GM21619 (cell line): ENCODE measurements around the gene CUL5.
"Not testable (repeated sequence)": the region's sequence is repeated elsewhere in the genome, so short reads cannot be mapped to it uniquely, and the experiment has no call there.

Experiments used
- ATAC-seq: cut with Tn5 transposase; IDR thresholded peaks from one replicate; pipeline ENCODE4 v1.9.1; 2021; ENCODE audit not compliant: unreplicated experiment

The CUL5 gene

GRCh38 chr11:108019870-108020540, 11.3 kb downstream of the CUL5 start:
- no peak for ATAC-seq

- ATAC-seq = peak; percentile 97
Measured at GRCh38 chr11:108025387-108026080, 16.8 kb downstream of the CUL5 start.

GRCh38 chr11:108027057-108027456, 18.4 kb downstream of the CUL5 start:
- no peak for ATAC-seq

GRCh38 chr11:108028822-108029441, 20.2 kb downstream of the CUL5 start:
- not testable (repeated sequence) for ATAC-seq

- ATAC-seq = not testable (repeated sequence)
Measured at GRCh38 chr11:108031604-108032003, 22.9 kb downstream of the CUL5 start.

- no peak for ATAC-seq
Measured at GRCh38 chr11:108032800-108033199, 24.1 kb downstream of the CUL5 start.

- ATAC-seq = no peak
Measured at GRCh38 chr11:108034034-108034433, 25.3 kb downstream of the CUL5 start.

GRCh38 chr11:108034952-108035351, 26.3 kb downstream of the CUL5 start:
- ATAC-seq = no peak

GRCh38 chr11:108035690-108036089, 27.0 kb downstream of the CUL5 start:
- no peak for ATAC-seq

GRCh38 chr11:108037211-108037610, 28.5 kb downstream of the CUL5 start:
- no peak for ATAC-seq

- no peak for ATAC-seq
Measured at GRCh38 chr11:108037636-108038035, 28.9 kb downstream of the CUL5 start.

- no peak for ATAC-seq
Measured at GRCh38 chr11:108048269-108048668, 39.6 kb downstream of the CUL5 start.

- ATAC-seq = no peak
Measured at GRCh38 chr11:108062336-108062735, 53.6 kb downstream of the CUL5 start.

GRCh38 chr11:108063410-108063809, 54.7 kb downstream of the CUL5 start:
- ATAC-seq = no peak

GRCh38 chr11:108069947-108070346, 61.2 kb downstream of the CUL5 start:
- peak; percentile 81 for ATAC-seq

- ATAC-seq = no peak
Measured at GRCh38 chr11:108084811-108085210, 76.1 kb downstream of the CUL5 start.

GRCh38 chr11:108085672-108086071, 77.0 kb downstream of the CUL5 start:
- ATAC-seq = no peak

- ATAC-seq = no peak
Measured at GRCh38 chr11:108092134-108092533, 83.4 kb downstream of the CUL5 start.

GRCh38 chr11:108093128-108093904, 84.6 kb downstream of the CUL5 start:
- no peak for ATAC-seq

GRCh38 chr11:108097179-108097578, 88.5 kb downstream of the CUL5 start:
- no peak for ATAC-seq

- no peak for ATAC-seq
Measured at GRCh38 chr11:108101090-108101775, 92.5 kb downstream of the CUL5 start.
